GM10266 (cell line): Measurements from ENCODE around the gene LRCOL1.

ENCODE experiments used
- DNase-seq: peaks from one replicate; pipeline ENCODE4 v3.0.0; 2012; ENCODE audit errors: extremely low spot score
- CTCF ChIP-seq: IDR thresholded peaks from 2 replicates; pipeline ENCODE4 v1.5.1; 2012; ENCODE audit warnings: mild to moderate bottlenecking, low read depth; ENCODE audit not compliant: control insufficient read depth, insufficient read depth; ENCODE audit errors: missing control alignments

LRCOL1 gene

GRCh38 chr12:132583411-132583710, 27.0 kb downstream of the LRCOL1 start:
- no peak for TF ChIP-seq CTCF
- DNase-seq, result no peak

- DNase-seq, result no peak
- TF ChIP-seq CTCF, result no peak
These were observed 27.6 kb downstream of the LRCOL1 start for GRCh38 chr12:132582582-132583410.

- no peak for TF ChIP-seq CTCF
- no peak for DNase-seq
These were observed 28.3 kb downstream of the LRCOL1 start for GRCh38 chr12:132582058-132582420.

GRCh38 chr12:132581348-132582057, 28.9 kb downstream of the LRCOL1 start:
- no peak for TF ChIP-seq CTCF

GRCh38 chr12:132580701-132581292, 29.6 kb downstream of the LRCOL1 start:
- TF ChIP-seq CTCF, result no peak
- DNase-seq, result no peak

More at GRCh38 chr12:132581348-132582057, 28.9 kb downstream of the LRCOL1 start:
- no peak for DNase-seq

- DNase-seq, result no peak
- TF ChIP-seq CTCF, result no peak
These were observed 30.6 kb downstream of the LRCOL1 start for GRCh38 chr12:132579744-132580143.

GRCh38 chr12:132578826-132579225, 31.6 kb downstream of the LRCOL1 start:
- no peak for TF ChIP-seq CTCF
- DNase-seq, result no peak
